ENCODE data around the gene TOGARAM2.

The TOGARAM2 gene

DNA sequence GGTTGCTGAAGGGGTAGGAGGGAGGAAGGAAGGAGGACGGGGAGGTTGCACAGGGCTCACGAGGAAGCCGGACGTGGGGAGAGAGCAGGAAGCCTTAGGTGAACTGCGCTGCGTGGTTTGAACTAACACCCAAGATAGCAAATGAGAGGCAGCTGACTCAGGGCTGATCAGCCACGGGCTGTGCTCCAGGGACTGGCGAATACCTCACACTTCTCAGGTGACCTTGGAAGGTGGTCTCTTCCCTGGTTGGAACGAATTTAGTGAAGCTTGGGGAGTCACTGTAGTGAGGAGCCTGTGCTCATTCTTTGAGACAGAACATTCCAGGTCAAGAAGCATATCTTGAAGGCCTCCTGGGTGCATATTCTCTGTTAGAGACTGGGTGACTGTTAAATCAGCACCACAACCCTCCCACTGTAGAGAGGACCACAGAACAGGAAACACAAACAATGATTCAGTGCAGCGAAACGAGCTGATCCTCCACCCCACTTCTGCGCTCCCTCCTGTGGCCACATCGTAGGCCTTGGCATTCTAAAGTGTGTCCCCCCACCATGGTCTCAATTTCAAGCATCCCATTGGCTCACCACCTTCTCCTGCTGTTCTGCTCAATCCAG lies 33.8 kb downstream of the TOGARAM2 start:
- TF ChIP-seq, protein P1, sequence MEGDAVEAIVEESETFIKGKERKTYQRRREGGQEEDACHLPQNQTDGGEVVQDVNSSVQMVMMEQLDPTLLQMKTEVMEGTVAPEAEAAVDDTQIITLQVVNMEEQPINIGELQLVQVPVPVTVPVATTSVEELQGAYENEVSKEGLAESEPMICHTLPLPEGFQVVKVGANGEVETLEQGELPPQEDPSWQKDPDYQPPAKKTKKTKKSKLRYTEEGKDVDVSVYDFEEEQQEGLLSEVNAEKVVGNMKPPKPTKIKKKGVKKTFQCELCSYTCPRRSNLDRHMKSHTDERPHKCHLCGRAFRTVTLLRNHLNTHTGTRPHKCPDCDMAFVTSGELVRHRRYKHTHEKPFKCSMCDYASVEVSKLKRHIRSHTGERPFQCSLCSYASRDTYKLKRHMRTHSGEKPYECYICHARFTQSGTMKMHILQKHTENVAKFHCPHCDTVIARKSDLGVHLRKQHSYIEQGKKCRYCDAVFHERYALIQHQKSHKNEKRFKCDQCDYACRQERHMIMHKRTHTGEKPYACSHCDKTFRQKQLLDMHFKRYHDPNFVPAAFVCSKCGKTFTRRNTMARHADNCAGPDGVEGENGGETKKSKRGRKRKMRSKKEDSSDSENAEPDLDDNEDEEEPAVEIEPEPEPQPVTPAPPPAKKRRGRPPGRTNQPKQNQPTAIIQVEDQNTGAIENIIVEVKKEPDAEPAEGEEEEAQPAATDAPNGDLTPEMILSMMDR (IDR thresholded peaks at IDR 0.05; ENCODE audit: extremely low read depth, missing control alignments): no peak
- DNase-seq (ENCODE audit: low spot score): peak; percentile 68

GRCh38 chr2:29015701-29016470 lies 34.8 kb downstream of the TOGARAM2 start:
- no peak for DNase-seq (ENCODE audit: low spot score)
- TF ChIP-seq, protein P1 (IDR thresholded peaks at IDR 0.05; ENCODE audit: extremely low read depth, missing control alignments): no peak

DNA sequence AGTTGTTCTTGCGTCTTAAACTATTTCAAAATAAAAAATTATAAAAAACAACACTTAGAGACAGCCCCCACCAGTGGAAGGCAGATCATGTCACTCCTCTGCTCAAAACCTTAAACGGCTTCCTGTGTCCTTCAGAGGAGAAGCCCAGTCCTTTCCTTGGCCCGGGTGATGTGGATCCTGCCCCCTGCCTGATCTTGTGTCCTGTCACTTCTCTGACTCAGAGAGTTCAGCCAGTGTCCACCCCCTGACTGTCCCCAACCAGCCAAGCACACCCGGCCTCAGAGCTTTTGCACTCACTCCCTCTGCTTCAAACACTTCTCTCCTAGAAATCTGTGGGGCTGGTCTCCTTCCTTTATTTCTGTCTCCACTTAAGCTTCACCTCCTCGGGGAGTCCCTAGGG lies 35.4 kb downstream of the TOGARAM2 start:
- no peak for DNase-seq (ENCODE audit: low spot score)
- TF ChIP-seq, protein P1 (IDR thresholded peaks at IDR 0.05; ENCODE audit: extremely low read depth, missing control alignments): no peak

DNA sequence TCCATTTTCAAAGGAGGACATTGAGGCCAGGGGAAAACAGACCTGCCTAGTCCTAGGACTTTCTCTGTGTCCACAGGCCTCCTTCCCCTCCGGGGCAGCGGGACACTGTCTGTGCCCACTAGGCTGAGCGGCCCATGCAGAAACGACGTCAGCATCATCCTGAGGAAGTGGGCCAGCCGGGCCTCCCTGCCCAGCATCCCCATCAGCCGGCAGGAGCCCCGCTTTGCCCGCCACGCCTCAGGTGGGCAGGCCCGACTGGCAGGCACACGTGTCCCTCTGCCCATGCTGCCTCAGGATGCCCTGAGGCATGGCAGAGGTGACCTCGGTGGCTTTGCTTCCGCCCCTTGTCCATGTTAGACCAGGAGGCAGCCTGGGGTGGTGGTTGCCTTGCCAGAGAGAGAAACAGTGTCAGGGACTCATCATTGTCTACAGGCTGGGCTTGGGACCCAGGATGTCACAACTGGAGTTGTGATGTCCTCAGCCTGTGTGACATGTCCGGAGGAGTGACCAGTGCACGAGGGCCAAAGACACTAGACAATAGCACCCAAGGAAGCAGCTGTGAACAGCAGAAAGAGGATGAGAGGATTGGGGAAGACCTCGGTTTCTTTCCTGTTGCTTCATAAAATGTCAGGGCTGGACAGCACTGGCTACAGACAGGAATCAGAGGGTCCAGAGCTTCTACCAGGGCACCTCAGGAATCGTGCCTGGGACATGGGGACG lies 36.8 kb downstream of the TOGARAM2 start:
- DNase-seq (ENCODE audit: low spot score): no peak
- TF ChIP-seq, protein P1 (IDR thresholded peaks at IDR 0.05; ENCODE audit: extremely low read depth, missing control alignments): no peak

DNA sequence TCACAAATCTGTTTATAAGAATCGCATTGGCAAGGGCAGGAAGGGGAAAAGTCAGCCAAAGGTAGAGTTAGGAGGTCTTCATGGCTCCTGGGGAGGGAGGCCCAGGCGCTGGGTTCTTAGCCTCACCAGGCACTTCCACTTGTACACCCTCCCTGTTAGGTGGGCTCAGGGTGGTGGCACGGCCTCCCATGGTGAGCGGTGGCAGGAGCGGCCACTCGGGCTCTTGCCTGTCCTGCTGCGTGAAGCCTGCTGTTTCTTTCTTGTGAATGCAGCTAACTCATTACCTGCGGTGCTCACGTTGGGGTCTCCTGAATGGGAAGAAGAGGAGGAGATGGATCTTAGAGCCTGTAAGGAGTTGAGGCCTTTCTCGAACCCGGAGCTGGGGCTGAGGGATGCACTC lies 40.8 kb downstream of the TOGARAM2 start:
- TF ChIP-seq, protein P1 (IDR thresholded peaks at IDR 0.05; ENCODE audit: extremely low read depth, missing control alignments): no peak
- DNase-seq (ENCODE audit: low spot score): no peak

GRCh38 chr2:29022679-29023078 lies 41.6 kb downstream of the TOGARAM2 start:
- no peak for DNase-seq (ENCODE audit: low spot score)
- TF ChIP-seq, protein P1 (IDR thresholded peaks at IDR 0.05; ENCODE audit: extremely low read depth, missing control alignments): no peak

DNA sequence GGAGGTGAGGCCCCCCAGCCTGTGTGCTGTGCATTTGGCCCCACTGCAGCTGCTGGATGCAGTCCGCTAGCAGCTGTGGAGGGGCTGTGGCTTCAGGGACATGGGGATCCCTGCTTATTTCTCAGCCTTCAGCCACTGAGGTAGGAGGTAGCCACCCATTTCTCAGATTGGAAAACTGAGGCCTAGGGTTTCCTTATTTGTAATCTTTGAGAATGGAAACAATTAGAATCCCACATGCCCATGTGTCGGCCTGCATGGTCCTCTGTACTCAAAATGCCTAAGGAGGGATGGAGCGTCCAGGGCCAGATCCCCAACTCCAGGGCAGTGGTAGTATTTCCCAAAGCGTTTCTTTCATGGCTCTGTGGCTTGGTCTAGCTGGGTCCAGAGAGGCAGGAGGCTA lies 42.1 kb downstream of the TOGARAM2 start:
- DNase-seq (ENCODE audit: low spot score): no peak
- TF ChIP-seq, protein P1 (IDR thresholded peaks at IDR 0.05; ENCODE audit: extremely low read depth, missing control alignments): no peak

Measured in GM20000 (cell line).